Smooth muscle cell (in vitro differentiated cells): ENCODE data around the gene MALT1. TPM values are rescaled to one million over a fixed set of nuclear protein-coding genes. Genes with fewer than 3 reads are reported as not detected.

Experiments used
- DNase-seq: peaks from one replicate; lab custom pipeline; 2025; ENCODE audit not compliant: unreplicated experiment; lab: John Stamatoyannopoulos, UW
- H2AFZ ChIP-seq: fragments of 200-600 bp; sonication (generic); 2 replicates; pipeline ENCODE4 v1.6.0; 2016; ENCODE audit warnings: antibody characterized with exemption, low read depth, mild to moderate bottlenecking
- H3F3A ChIP-seq: fragments of 200-600 bp; sonication (generic); 2 replicates; pipeline ENCODE4 v1.6.0; 2017; ENCODE audit warnings: antibody characterized with exemption, low read depth
- H3K27ac ChIP-seq: fragments of 200-600 bp; sonication (generic); 2 replicates; pipeline ENCODE4 v1.5.1; 2016; ENCODE audit warnings: low read depth, mild to moderate bottlenecking
- H3K27me3 ChIP-seq: fragments of 200-600 bp; sonication (generic); 2 replicates; pipeline ENCODE4 v1.6.1; 2016; ENCODE audit warnings: low read depth, mild to moderate bottlenecking
- H3K36me3 ChIP-seq: fragments of 200-600 bp; sonication (generic); 2 replicates; pipeline ENCODE4 v1.5.1; 2016; ENCODE audit warnings: low read depth
- H3K4me1 ChIP-seq: fragments of 200-600 bp; sonication (generic); 2 replicates; pipeline ENCODE4 v1.5.1; 2016; ENCODE audit warnings: low read depth
- H3K4me2 ChIP-seq: fragments of 200-600 bp; sonication (generic); 2 replicates; pipeline ENCODE4 v1.6.0; 2016; ENCODE audit warnings: mild to moderate bottlenecking
- H3K4me3 ChIP-seq: fragments of 200-600 bp; sonication (generic); 2 replicates; pipeline ENCODE4 v1.5.1; 2016; ENCODE audit warnings: mild to moderate bottlenecking
- H3K79me2 ChIP-seq: fragments of 200-600 bp; sonication (generic); 2 replicates; pipeline ENCODE4 v1.6.0; 2016; ENCODE audit warnings: low read depth, mild to moderate bottlenecking
- H3K9ac ChIP-seq: fragments of 200-600 bp; sonication (generic); 2 replicates; pipeline ENCODE4 v1.6.0; 2016; ENCODE audit warnings: low read depth
- H3K9me3 ChIP-seq: fragments of 200-600 bp; sonication (generic); replicated peaks from 2 replicates; pipeline ENCODE4 v1.5.1; 2016; ENCODE audit warnings: low read depth
- H4K20me1 ChIP-seq: fragments of 200-600 bp; sonication (generic); 2 replicates; pipeline ENCODE4 v1.6.0; 2016; ENCODE audit warnings: low read depth
- WGBS: methylation state at CpG from one replicate; pipeline ENCODE4 v1.1.7; 2016; ENCODE audit warnings: low lambda C conversion rate; 5-methylcytosine and 5-hydroxymethylcytosine counted together
- polyA plus RNA-seq: library from polyadenylated mRNA; unstranded; fragments of >200 nt; fragmentation: Nextera tagmentation; extraction: Ambion mirVana; gene quantifications from 2 replicates; pipeline ENCODE4 v1.2.1, GENCODE V29; 2016
- total RNA-seq: library from RNA; depleted of rRNA; stranded (reverse); fragments of >200 nt; gene quantifications from 2 replicates; pipeline ENCODE4 v1.2.3, GENCODE V29; 2014
- TF ChIP-seq, protein P1 (sequence below): fragments of 200-600 bp; sonication (generic); IDR thresholded peaks from 2 replicates; pipeline ENCODE4 v1.5.1; 2017; ENCODE audit warnings: borderline replicate concordance, mild to moderate bottlenecking, antibody characterized with exemption; ENCODE audit not compliant: insufficient read depth, poor library complexity, severe bottlenecking

The MALT1 gene
- total and polyA plus RNA-seq, 2 experiments from 2014 or later: 12.4 to 42.2 TPM

DNA sequence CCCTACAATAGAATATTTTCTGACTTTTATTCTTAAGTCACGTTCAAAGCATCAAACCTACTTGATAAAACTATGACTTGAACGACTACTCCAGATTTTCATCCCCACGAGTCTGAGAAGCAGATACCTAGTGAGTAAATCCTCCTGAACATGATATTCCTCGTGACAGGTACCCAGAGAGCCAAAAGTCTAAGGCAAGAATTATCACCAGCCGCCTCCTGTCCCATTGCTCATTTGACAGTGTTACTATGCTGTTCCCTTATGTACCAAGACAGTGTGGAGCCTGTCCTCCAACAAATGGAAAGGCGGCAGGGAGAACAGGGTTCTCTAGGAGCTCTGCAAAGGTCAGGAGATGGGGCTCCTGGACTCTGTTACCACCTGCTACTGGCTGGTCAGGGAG is 34.1 kb upstream of the MALT1 start:
- WGBS: 95% methylated on average over 6 of the region's 6 CpGs
- no peaks in the 10 kb centered on the region for H3K79me2 ChIP-seq
- peaks cover 22% of the 10 kb centered on the region for H3K4me1 ChIP-seq
- peaks cover 17% of the 10 kb centered on the region for H3F3A ChIP-seq
- no peak overlapping the region for H3K9ac ChIP-seq
- H2AFZ ChIP-seq: no peak overlapping the region
- no peak overlapping the region for H3K4me3 ChIP-seq
- TF ChIP-seq, protein P1, sequence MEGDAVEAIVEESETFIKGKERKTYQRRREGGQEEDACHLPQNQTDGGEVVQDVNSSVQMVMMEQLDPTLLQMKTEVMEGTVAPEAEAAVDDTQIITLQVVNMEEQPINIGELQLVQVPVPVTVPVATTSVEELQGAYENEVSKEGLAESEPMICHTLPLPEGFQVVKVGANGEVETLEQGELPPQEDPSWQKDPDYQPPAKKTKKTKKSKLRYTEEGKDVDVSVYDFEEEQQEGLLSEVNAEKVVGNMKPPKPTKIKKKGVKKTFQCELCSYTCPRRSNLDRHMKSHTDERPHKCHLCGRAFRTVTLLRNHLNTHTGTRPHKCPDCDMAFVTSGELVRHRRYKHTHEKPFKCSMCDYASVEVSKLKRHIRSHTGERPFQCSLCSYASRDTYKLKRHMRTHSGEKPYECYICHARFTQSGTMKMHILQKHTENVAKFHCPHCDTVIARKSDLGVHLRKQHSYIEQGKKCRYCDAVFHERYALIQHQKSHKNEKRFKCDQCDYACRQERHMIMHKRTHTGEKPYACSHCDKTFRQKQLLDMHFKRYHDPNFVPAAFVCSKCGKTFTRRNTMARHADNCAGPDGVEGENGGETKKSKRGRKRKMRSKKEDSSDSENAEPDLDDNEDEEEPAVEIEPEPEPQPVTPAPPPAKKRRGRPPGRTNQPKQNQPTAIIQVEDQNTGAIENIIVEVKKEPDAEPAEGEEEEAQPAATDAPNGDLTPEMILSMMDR: no peak
- H4K20me1 ChIP-seq: no peaks in the 10 kb centered on the region
- H3K27me3 ChIP-seq: no peaks in the 10 kb centered on the region
- no peak for DNase-seq
- no peaks in the 10 kb centered on the region for H3K9me3 ChIP-seq
- H3K36me3 ChIP-seq: no peaks in the 10 kb centered on the region
- no peak overlapping the region for H3K4me2 ChIP-seq
- H3K27ac ChIP-seq: no peak overlapping the region

DNA sequence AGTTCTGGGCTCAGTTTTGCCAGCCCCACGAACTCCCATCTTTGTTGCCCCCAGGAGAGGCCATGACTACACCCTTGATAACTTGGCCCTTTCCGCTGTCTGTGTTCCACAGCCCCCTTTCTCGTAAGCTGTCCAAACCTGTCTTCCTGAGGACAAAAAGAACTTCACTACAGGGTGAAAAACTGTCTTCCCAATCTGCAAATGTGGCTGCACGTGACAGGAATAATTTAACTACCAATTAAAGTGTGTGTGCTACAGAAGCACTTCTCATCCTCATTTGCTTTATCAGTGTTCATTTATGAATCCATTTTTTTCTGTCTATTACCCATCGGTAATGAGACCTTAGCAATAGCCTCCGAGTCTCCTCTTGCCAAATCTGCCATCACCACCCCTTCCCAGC is 33.3 kb upstream of the MALT1 start:
- WGBS: 95% methylated on average over 6 of the region's 6 CpGs

DNA sequence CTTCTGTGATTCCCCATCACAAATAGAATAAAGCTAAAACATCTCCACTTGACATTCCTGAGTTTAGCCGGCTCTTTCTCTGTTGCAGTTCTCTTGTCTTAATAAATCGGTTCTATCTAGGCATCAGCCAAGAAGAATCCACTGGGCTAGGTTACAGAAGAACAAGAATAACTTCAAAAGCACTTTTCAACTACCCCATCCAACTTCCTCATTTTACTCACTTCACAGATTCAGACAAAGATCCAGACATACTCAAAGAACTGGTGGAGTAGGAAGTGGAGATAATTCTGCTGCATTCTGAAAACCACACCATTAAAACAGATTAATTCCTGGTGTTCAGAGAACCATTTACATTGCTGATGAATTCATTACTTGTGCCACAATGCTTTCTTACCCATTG is 32.8 kb upstream of the MALT1 start:
- no peaks in the 10 kb centered on the region for H3K9me3 ChIP-seq
- WGBS: 36% methylated on average over 2 of the region's 2 CpGs

More for the DNA sequence above, 33.3 kb upstream of the MALT1 start:
- TF ChIP-seq, protein P1: no peak
- Histone ChIP-seq H3K4me1 (peaks cover 22% of the 10 kb centered on the region), H3K9ac (no peak overlapping the region), H2AFZ (no peak overlapping the region), H3K79me2 (no peaks in the 10 kb centered on the region), H3K27ac (peak overlapping the region; percentile 38), H3K36me3 (no peaks in the 10 kb centered on the region), H3K4me3 (no peak overlapping the region), H3K27me3 (no peaks in the 10 kb centered on the region), H3K9me3 (no peaks in the 10 kb centered on the region), H4K20me1 (no peaks in the 10 kb centered on the region), H3F3A (peaks cover 17% of the 10 kb centered on the region), H3K4me2 (peak overlapping the region; percentile 62)
- no peak for DNase-seq

DNA sequence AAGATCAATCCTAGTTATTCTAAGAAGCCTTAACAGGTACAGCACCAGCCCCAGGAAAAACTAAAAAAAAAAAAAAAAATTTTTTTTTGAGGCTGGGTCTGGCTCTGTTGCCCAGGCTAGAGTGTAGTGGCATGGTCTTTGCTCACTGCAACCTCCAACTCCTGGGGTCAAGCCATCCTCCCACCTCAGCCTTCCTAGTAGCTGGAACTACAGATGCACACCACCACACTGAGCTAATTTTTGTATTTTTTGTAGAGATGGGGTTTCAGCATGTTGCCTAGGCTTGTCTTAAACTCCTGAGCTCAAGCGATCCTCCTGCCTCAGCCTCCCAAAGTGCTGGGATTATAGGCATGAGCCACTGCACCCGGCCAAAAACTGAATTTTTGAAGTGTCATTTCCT is 32.0 kb upstream of the MALT1 start:
- Histone ChIP-seq H3K36me3 (no peaks in the 10 kb centered on the region), H3K4me1 (peaks cover 22% of the 10 kb centered on the region), H3K9ac (no peak overlapping the region), H4K20me1 (no peaks in the 10 kb centered on the region), H3K9me3 (no peaks in the 10 kb centered on the region), H3K79me2 (no peaks in the 10 kb centered on the region), H3K4me3 (no peak overlapping the region), H3F3A (peaks cover 17% of the 10 kb centered on the region), H3K27ac (peak overlapping the region; percentile 64), H3K27me3 (no peaks in the 10 kb centered on the region), H2AFZ (no peak overlapping the region), H3K4me2 (no peak overlapping the region)
- no peak for DNase-seq
- 78% methylated on average over 2 of the region's 2 CpGs for WGBS
- TF ChIP-seq, protein P1: no peak

More for the DNA sequence above, 32.8 kb upstream of the MALT1 start:
- Histone ChIP-seq H3K27ac (peak overlapping the region; percentile 38), H3K4me3 (no peak overlapping the region), H2AFZ (peak overlapping the region; percentile 59), H3K4me2 (peak overlapping the region; percentile 62), H3K4me1 (peaks cover 22% of the 10 kb centered on the region), H4K20me1 (no peaks in the 10 kb centered on the region), H3F3A (peaks cover 17% of the 10 kb centered on the region), H3K27me3 (no peaks in the 10 kb centered on the region), H3K79me2 (no peaks in the 10 kb centered on the region), H3K36me3 (no peaks in the 10 kb centered on the region), H3K9ac (no peak overlapping the region)
- TF ChIP-seq, protein P1: no peak
- no peak for DNase-seq
